ENCODE results near the gene MAS1. TPM values are rescaled to one million over a fixed set of nuclear protein-coding genes. Genes with fewer than 3 reads are reported as not detected.

MAS1 gene
- total RNA-seq, 3 donors from 2014 or later (not counting 1 experiment from before 2014, with no cell fraction given): not detected

- Mint-ChIP-seq H3K4me3 (no peak overlapping the region), H3K27ac (no peak overlapping the region), H3K4me1 (peaks cover 7 to 9% of the 10 kb centered on the region in 2 donors), H3K36me3 (peaks cover 10% of the 10 kb centered on the region), H3K27me3 (ENCODE audit: low read depth in 2 of 2) (peaks cover 19 to 60% of the 10 kb centered on the region in 2 donors), H3K9me3 (peaks cover 5% of the 10 kb centered on the region in 2 donors)
- DNase-seq: no peak
- WGBS (ENCODE audit: insufficient coverage): 100% methylated on average over 6 of the region's 6 CpGs
- ATAC-seq: no peak
- intact Hi-C loops (cut with micrococcal nuclease): no loop called here
- H3K4me3 ChIP-seq (ENCODE audit: low read length): no peak overlapping the region
- H3K4me1 ChIP-seq (ENCODE audit: control insufficient read depth, insufficient read depth, low read length): no peaks in the 10 kb centered on the region
- H3K27ac ChIP-seq (ENCODE audit: low read length): no peak overlapping the region
- TF ChIP-seq, protein P1, sequence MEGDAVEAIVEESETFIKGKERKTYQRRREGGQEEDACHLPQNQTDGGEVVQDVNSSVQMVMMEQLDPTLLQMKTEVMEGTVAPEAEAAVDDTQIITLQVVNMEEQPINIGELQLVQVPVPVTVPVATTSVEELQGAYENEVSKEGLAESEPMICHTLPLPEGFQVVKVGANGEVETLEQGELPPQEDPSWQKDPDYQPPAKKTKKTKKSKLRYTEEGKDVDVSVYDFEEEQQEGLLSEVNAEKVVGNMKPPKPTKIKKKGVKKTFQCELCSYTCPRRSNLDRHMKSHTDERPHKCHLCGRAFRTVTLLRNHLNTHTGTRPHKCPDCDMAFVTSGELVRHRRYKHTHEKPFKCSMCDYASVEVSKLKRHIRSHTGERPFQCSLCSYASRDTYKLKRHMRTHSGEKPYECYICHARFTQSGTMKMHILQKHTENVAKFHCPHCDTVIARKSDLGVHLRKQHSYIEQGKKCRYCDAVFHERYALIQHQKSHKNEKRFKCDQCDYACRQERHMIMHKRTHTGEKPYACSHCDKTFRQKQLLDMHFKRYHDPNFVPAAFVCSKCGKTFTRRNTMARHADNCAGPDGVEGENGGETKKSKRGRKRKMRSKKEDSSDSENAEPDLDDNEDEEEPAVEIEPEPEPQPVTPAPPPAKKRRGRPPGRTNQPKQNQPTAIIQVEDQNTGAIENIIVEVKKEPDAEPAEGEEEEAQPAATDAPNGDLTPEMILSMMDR (IDR thresholded peaks at IDR 0.05): no peak
- peaks cover 9% of the 10 kb centered on the region for H3K9me3 ChIP-seq (ENCODE audit: control insufficient read depth, insufficient read depth, low read length)
- H3K27me3 ChIP-seq (ENCODE audit: control insufficient read depth, insufficient read depth, low read length): peaks cover 4% of the 10 kb centered on the region
- H3K36me3 ChIP-seq (ENCODE audit: control insufficient read depth, insufficient read depth, low read length): no peaks in the 10 kb centered on the region
Measured at GRCh38 chr6:159939591-159940016, 48.8 kb downstream of the MAS1 start.

Other genes with a start within 250 kb of the MAS1 start
- gene SOD2, start 197.7 kb upstream of the MAS1 start, total RNA-seq: 100 to 1,000 TPM in 2 of 3 donors, 10 to 100 TPM in 1; 81.3 to 156 (median 138) TPM
- gene WTAP, start 163.5 kb upstream of the MAS1 start, total RNA-seq: 100 to 1,000 TPM; 141 to 167 (median 164) TPM
- gene ACAT2, start 128.9 kb upstream of the MAS1 start, total RNA-seq: 10 to 100 TPM; 21.7 to 31.7 (median 26.5) TPM
- gene TCP1, start 101.4 kb upstream of the MAS1 start, total RNA-seq: 100 to 1,000 TPM; 192 to 230 (median 218) TPM
- gene MRPL18, start 100.5 kb upstream of the MAS1 start, total RNA-seq: 10 to 100 TPM; 22.3 to 29.6 (median 22.6) TPM
- under 1 TPM in 1 of 3 donors, not detected in 2; 0.19 TPM for gene PNLDC1, start 90.7 kb upstream of the MAS1 start, total RNA-seq
- gene IGF2R, start 78.1 kb downstream of the MAS1 start, total RNA-seq: 100 to 1,000 TPM; 208 to 282 (median 253) TPM
- gene SLC22A1, start 230.8 kb downstream of the MAS1 start, total RNA-seq: 1 to 10 TPM; 1.4 to 4.5 (median 3.0) TPM

Measured in natural killer cell (primary cell).